ENCODE measurements around the gene ZMPSTE24.

The ZMPSTE24 gene

DNA sequence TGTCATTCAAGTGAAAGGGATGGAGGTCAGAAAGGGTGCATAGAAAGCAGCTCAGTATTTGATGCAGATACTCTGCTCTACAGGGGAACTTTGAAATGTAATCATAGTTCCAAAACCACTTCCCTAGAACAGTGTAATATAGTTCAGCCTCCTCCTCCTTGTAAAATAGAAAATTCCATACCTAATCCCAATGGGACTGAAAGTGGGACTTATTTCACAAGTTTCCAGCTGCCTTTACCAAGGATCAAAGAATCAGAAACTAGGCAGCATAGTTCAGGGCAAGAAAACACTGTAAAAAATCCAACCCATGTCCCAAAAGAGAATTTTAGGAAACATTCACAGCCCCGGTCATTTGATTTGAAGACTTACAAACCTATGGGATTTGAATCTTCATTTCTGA, 18.4 kb upstream of the ZMPSTE24 start:
- Histone ChIP-seq H3K18ac (ENCODE audit: low read length) (no peak overlapping the region), H3K4me3 (ENCODE audit: low read depth, low read length) (no peak overlapping the region), H2BK120ac (ENCODE audit: insufficient read depth, low read length, poor library complexity) (no peak overlapping the region), H4K12ac (ENCODE audit: low read depth, low read length) (no peak overlapping the region), H4K91ac (ENCODE audit: low read depth, low read length) (no peak overlapping the region), H2BK12ac (ENCODE audit: low read length) (no peak overlapping the region), H3K4me2 (ENCODE audit: low read length) (no peak overlapping the region), H3K4ac (ENCODE audit: low read depth, low read length) (no peak overlapping the region), H2AK5ac (ENCODE audit: low read length) (no peak overlapping the region), H3K23ac (ENCODE audit: low read length) (no peak overlapping the region), H3K27ac (ENCODE audit: low read depth, low read length) (no peak overlapping the region), H3K79me1 (ENCODE audit: low read length) (no peaks in the 10 kb centered on the region), H3K36me3 (ENCODE audit: control insufficient read depth in 1 of 2, insufficient read depth in 2 of 2, low read length in 2 of 2) (peaks cover 2 to 19% of the 10 kb centered on the region in 2 experiments), H3K79me2 (ENCODE audit: control insufficient read depth, insufficient read depth, low read length, poor library complexity) (no peaks in the 10 kb centered on the region), H3K9me3 (ENCODE audit: insufficient read depth, low read depth, low read length) (no peaks in the 10 kb centered on the region), H2AFZ (ENCODE audit: insufficient read depth, low read length, poor library complexity) (no peak overlapping the region), H3K14ac (ENCODE audit: low read length) (no peak overlapping the region), H3K4me1 (ENCODE audit: control insufficient read depth in 1 of 2, insufficient read depth in 2 of 2, low read length in 2 of 2) (no peaks in the 10 kb centered on the region), H3K27me3 (ENCODE audit: insufficient read depth, low read length) (no peaks in the 10 kb centered on the region), H2BK5ac (ENCODE audit: low read depth, low read length, poor library complexity) (no peak overlapping the region), H3K9ac (ENCODE audit: low read length) (no peak overlapping the region), H4K8ac (ENCODE audit: low read depth, low read length) (no peak overlapping the region)
- WGBS (ENCODE audit: extremely low coverage, insufficient coverage, insufficient read length): no CpG with 5 or more reads among the region's 1 CpG
- no peak for DNase-seq

DNA sequence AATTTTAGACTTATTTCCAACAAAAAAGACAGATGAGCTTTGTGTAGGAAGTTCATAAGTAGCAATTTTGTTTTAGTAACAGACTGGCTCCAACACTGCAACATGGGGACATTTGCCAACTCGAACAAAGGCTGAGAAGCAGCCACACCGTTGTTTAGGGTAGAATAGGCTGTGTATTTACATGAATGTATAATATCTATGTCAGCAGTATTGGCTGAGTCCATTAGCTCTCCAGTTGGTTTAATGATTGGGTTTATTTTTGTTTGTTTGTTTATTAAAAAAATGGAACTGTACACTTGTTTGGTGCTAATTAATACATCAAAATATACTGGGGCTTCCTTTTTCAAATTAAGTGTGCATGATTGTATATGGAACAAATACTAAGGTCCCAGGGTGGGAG, 17.6 kb upstream of the ZMPSTE24 start:
- H2AFZ ChIP-seq (ENCODE audit: insufficient read depth, low read length, poor library complexity): no peak overlapping the region
- H3K4me2 ChIP-seq (ENCODE audit: low read length): no peak overlapping the region
- no peak overlapping the region for H2BK5ac ChIP-seq (ENCODE audit: low read depth, low read length, poor library complexity)
- no peak overlapping the region for H2AK5ac ChIP-seq (ENCODE audit: low read length)
- no peak overlapping the region for H2BK12ac ChIP-seq (ENCODE audit: low read length)
- no peak overlapping the region for H3K4me3 ChIP-seq (ENCODE audit: low read depth, low read length)
- H3K18ac ChIP-seq (ENCODE audit: low read length): no peak overlapping the region
- no peak overlapping the region for H4K12ac ChIP-seq (ENCODE audit: low read depth, low read length)
- H2BK120ac ChIP-seq (ENCODE audit: insufficient read depth, low read length, poor library complexity): no peak overlapping the region
- H3K9ac ChIP-seq (ENCODE audit: low read length): no peak overlapping the region
- H3K36me3 ChIP-seq (ENCODE audit: control insufficient read depth in 1 of 2, insufficient read depth in 2 of 2, low read length in 2 of 2): peaks cover 2 to 19% of the 10 kb centered on the region in 2 experiments
- H3K79me2 ChIP-seq (ENCODE audit: control insufficient read depth, insufficient read depth, low read length, poor library complexity): no peaks in the 10 kb centered on the region
- H3K4me1 ChIP-seq (ENCODE audit: control insufficient read depth in 1 of 2, insufficient read depth in 2 of 2, low read length in 2 of 2): no peaks in the 10 kb centered on the region
- WGBS (ENCODE audit: extremely low coverage, insufficient coverage, insufficient read length): no CpG with 5 or more reads among the region's 2 CpGs
- no peak overlapping the region for H4K8ac ChIP-seq (ENCODE audit: low read depth, low read length)
- no peak overlapping the region for H3K27ac ChIP-seq (ENCODE audit: low read depth, low read length)
- H3K23ac ChIP-seq (ENCODE audit: low read length): no peak overlapping the region
- H3K9me3 ChIP-seq (ENCODE audit: insufficient read depth, low read depth, low read length): no peaks in the 10 kb centered on the region
- no peak overlapping the region for H3K14ac ChIP-seq (ENCODE audit: low read length)
- H3K79me1 ChIP-seq (ENCODE audit: low read length): no peaks in the 10 kb centered on the region
- no peaks in the 10 kb centered on the region for H3K27me3 ChIP-seq (ENCODE audit: insufficient read depth, low read length)
- no peak overlapping the region for H4K91ac ChIP-seq (ENCODE audit: low read depth, low read length)
- no peak overlapping the region for H3K4ac ChIP-seq (ENCODE audit: low read depth, low read length)
- no peak for DNase-seq

DNA sequence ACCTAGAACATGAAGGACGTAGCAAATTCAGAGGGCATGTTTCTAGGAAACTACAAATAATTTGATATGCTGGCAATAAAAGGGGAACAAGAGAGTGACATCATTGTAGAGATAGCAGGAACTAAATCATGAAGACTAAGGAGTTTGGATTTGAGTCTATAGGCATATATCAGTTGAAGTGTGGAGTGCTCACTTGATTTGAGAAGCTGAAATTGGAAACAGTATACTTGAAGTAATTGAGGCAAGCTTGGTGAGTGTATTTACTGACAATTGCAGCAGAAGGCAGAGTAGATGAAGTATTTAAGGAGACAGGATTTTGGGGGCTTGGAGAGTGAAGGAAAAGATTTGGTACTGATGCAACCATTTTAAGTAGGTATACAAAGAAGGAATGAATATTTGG, 16.7 kb upstream of the ZMPSTE24 start:
- Histone ChIP-seq H3K4me3 (ENCODE audit: low read depth, low read length) (no peak overlapping the region), H4K91ac (ENCODE audit: low read depth, low read length) (no peak overlapping the region)
- WGBS (ENCODE audit: extremely low coverage, insufficient coverage, insufficient read length): no CpG with 5 or more reads among the region's 1 CpG

DNA sequence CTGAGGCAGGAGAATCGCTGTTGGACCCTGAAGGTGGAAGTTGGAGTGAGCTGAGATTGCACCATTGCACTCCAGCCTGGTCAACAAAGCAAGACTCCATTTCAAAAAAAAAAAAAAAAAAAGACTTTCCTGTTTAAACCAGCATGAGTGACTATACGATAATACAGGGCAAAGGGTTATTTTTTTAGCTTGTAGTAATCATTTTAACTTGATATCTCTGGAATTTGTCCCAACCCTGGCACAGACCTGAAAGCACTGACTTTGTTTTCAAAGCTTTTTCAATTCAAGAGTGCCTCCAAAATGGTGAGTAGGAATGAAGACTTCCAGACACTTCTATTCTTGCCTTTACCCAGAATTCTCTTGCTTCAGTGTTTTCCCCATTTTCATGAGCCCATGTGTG, 14.7 kb upstream of the ZMPSTE24 start:
- no peaks in the 10 kb centered on the region for H3K79me1 ChIP-seq (ENCODE audit: low read length)
- H3K23ac ChIP-seq (ENCODE audit: low read length): no peak overlapping the region
- H4K91ac ChIP-seq (ENCODE audit: low read depth, low read length): no peak overlapping the region
- H4K12ac ChIP-seq (ENCODE audit: low read depth, low read length): no peak overlapping the region
- H3K18ac ChIP-seq (ENCODE audit: low read length): no peak overlapping the region
- peaks cover 2 to 5% of the 10 kb centered on the region in 2 experiments for H3K36me3 ChIP-seq (ENCODE audit: control insufficient read depth in 1 of 2, insufficient read depth in 2 of 2, low read length in 2 of 2)
- no CpG with 5 or more reads among the region's 2 CpGs for WGBS (ENCODE audit: extremely low coverage, insufficient coverage, insufficient read length)
- no peak overlapping the region for H2BK120ac ChIP-seq (ENCODE audit: insufficient read depth, low read length, poor library complexity)
- no peak overlapping the region for H2AFZ ChIP-seq (ENCODE audit: insufficient read depth, low read length, poor library complexity)
- no peak overlapping the region for H3K14ac ChIP-seq (ENCODE audit: low read length)
- no peak overlapping the region for H3K4ac ChIP-seq (ENCODE audit: low read depth, low read length)
- no peak overlapping the region for H3K9ac ChIP-seq (ENCODE audit: low read length)
- no peak overlapping the region for H3K27ac ChIP-seq (ENCODE audit: low read depth, low read length)
- H3K4me2 ChIP-seq (ENCODE audit: low read length): no peak overlapping the region
- no peak overlapping the region for H4K8ac ChIP-seq (ENCODE audit: low read depth, low read length)
- no peaks in the 10 kb centered on the region for H3K79me2 ChIP-seq (ENCODE audit: control insufficient read depth, insufficient read depth, low read length, poor library complexity)
- H2BK5ac ChIP-seq (ENCODE audit: low read depth, low read length, poor library complexity): no peak overlapping the region
- no peaks in the 10 kb centered on the region for H3K9me3 ChIP-seq (ENCODE audit: insufficient read depth, low read depth, low read length)
- no peaks in the 10 kb centered on the region for H3K27me3 ChIP-seq (ENCODE audit: insufficient read depth, low read length)
- no peak overlapping the region for H3K4me3 ChIP-seq (ENCODE audit: low read depth, low read length)
- H2BK12ac ChIP-seq (ENCODE audit: low read length): no peak overlapping the region
- DNase-seq: no peak
- no peaks in the 10 kb centered on the region for H3K4me1 ChIP-seq (ENCODE audit: control insufficient read depth in 1 of 2, insufficient read depth in 2 of 2, low read length in 2 of 2)
- H2AK5ac ChIP-seq (ENCODE audit: low read length): no peak overlapping the region

More for the DNA sequence above, 16.7 kb upstream of the ZMPSTE24 start:
- Histone ChIP-seq H3K4me1 (ENCODE audit: control insufficient read depth in 1 of 2, insufficient read depth in 2 of 2, low read length in 2 of 2) (no peaks in the 10 kb centered on the region), H2BK5ac (ENCODE audit: low read depth, low read length, poor library complexity) (no peak overlapping the region), H3K14ac (ENCODE audit: low read length) (no peak overlapping the region), H2BK120ac (ENCODE audit: insufficient read depth, low read length, poor library complexity) (no peak overlapping the region), H2AK5ac (ENCODE audit: low read length) (no peak overlapping the region), H3K79me1 (ENCODE audit: low read length) (no peaks in the 10 kb centered on the region), H3K9me3 (ENCODE audit: insufficient read depth, low read depth, low read length) (no peaks in the 10 kb centered on the region), H3K4me2 (ENCODE audit: low read length) (no peak overlapping the region), H3K4ac (ENCODE audit: low read depth, low read length) (no peak overlapping the region), H3K27ac (ENCODE audit: low read depth, low read length) (no peak overlapping the region), H4K12ac (ENCODE audit: low read depth, low read length) (no peak overlapping the region), H3K9ac (ENCODE audit: low read length) (no peak overlapping the region), H4K8ac (ENCODE audit: low read depth, low read length) (no peak overlapping the region), H3K79me2 (ENCODE audit: control insufficient read depth, insufficient read depth, low read length, poor library complexity) (no peaks in the 10 kb centered on the region), H3K23ac (ENCODE audit: low read length) (no peak overlapping the region), H3K36me3 (ENCODE audit: control insufficient read depth in 1 of 2, insufficient read depth in 2 of 2, low read length in 2 of 2) (peaks cover 2 to 16% of the 10 kb centered on the region in 2 experiments), H2BK12ac (ENCODE audit: low read length) (no peak overlapping the region), H3K18ac (ENCODE audit: low read length) (no peak overlapping the region), H3K27me3 (ENCODE audit: insufficient read depth, low read length) (no peaks in the 10 kb centered on the region), H2AFZ (ENCODE audit: insufficient read depth, low read length, poor library complexity) (no peak overlapping the region)
- no peak for DNase-seq
